Peyer's patch (tissue), 4 donors: ENCODE measurements around the gene DYTN. TPM values are rescaled to one million over a fixed set of nuclear protein-coding genes. Genes with fewer than 3 reads are reported as not detected.

Experiments
- DNase-seq, 3 donors: peaks; one replicate each; pipeline ENCODE4 v3.0.0-alpha.2; 2017 to 2019
- H3K27ac ChIP-seq, 4 donors: fragments of 200-600 bp; sonication (generic); one replicate each; pipeline ENCODE4 v1.5.1; 2016 to 2019
- H3K27me3 ChIP-seq, 2 donors: fragments of 200-600 bp; sonication (generic); one replicate each; pipeline ENCODE4 v1.5.1; 2019
- H3K36me3 ChIP-seq, 3 donors: fragments of 200-600 bp; sonication (generic); one replicate each; pipeline ENCODE4 v1.5.1; 2016 to 2019
- H3K4me1 ChIP-seq, 4 donors: fragments of 200-600 bp; sonication (generic); one replicate each; pipeline ENCODE4 v1.5.1; 2016 to 2019
- H3K4me3 ChIP-seq, 4 donors: fragments of 200-600 bp; sonication (generic); 1 replicate in 3 of 4; 2 replicates in 1 of 4; pipeline ENCODE4 v1.5.1; 2016 to 2019; ENCODE audit warnings: mild to moderate bottlenecking in 1 of 4
- H3K9me3 ChIP-seq, 4 donors: fragments of 200-600 bp; sonication (generic); one replicate each; pipeline ENCODE4 v1.5.1; 2016 to 2019; ENCODE audit warnings: mild to moderate bottlenecking in 1 of 4
- CTCF ChIP-seq, 6 experiments: fragments of 450-650 bp in 4 of 6; fragments of 200-600 bp in 2 of 6; sonication (generic) in 1 of 6; IDR thresholded peaks; one replicate each; pipeline ENCODE4 v1.5.1; 2017 to 2019; ENCODE audit warnings: antibody characterized with exemption in 6 of 6, mild to moderate bottlenecking in 3 of 6, moderate library complexity in 1 of 6
- POLR2A ChIP-seq, 2 donors: fragments of 450-650 bp; IDR thresholded peaks; one replicate each; pipeline ENCODE4 v1.5.1; 2017; ENCODE audit warnings: antibody characterized with exemption in 2 of 2, mild to moderate bottlenecking in 2 of 2, moderate library complexity in 2 of 2
- small RNA-seq, 2 donors: library from RNA; depleted of rRNA; stranded (forward); fragments of <200 nt; gene quantifications; one replicate each; pipeline ENCODE3, GENCODE V24; 2016
- total RNA-seq, 4 donors: library from RNA; depleted of rRNA; stranded (reverse); fragments of >200 nt; gene quantifications; one replicate each; pipeline ENCODE4 v1.1.0, GENCODE V29; 2016

Gene DYTN
- total RNA-seq, 4 donors from 2014 or later: not detected

- Histone ChIP-seq H3K36me3 (no peaks in the 10 kb centered on the region), H3K9me3 (no peaks in the 10 kb centered on the region), H3K27me3 (no peaks in the 10 kb centered on the region), H3K4me1 (no peaks in the 10 kb centered on the region), H3K4me3 (no peak overlapping the region), H3K27ac (no peak overlapping the region)
- TF ChIP-seq POLR2A (IDR thresholded peaks at IDR 0.05) (no peak), CTCF (IDR thresholded peaks at IDR 0.05) (no peak)
- no peak for DNase-seq
Observed at GRCh38 chr2:206614811-206615210, 103.4 kb downstream of the DYTN start.

GRCh38 chr2:206611736-206612135, 106.5 kb downstream of the DYTN start:
- H3K27me3 ChIP-seq: no peaks in the 10 kb centered on the region
- no peak for TF ChIP-seq CTCF (IDR thresholded peaks at IDR 0.05)
- no peak for TF ChIP-seq POLR2A (IDR thresholded peaks at IDR 0.05)

GRCh38 chr2:206611191-206611590, 107.0 kb downstream of the DYTN start:
- no peaks in the 10 kb centered on the region for H3K9me3 ChIP-seq
- no peak overlapping the region for H3K27ac ChIP-seq
- no peaks in the 10 kb centered on the region for H3K36me3 ChIP-seq
- H3K27me3 ChIP-seq: no peaks in the 10 kb centered on the region
- H3K4me1 ChIP-seq: no peaks in the 10 kb centered on the region
- TF ChIP-seq CTCF (IDR thresholded peaks at IDR 0.05) (no peak), POLR2A (IDR thresholded peaks at IDR 0.05) (no peak)
- no peak overlapping the region for H3K4me3 ChIP-seq
- DNase-seq: no peak

More at GRCh38 chr2:206611736-206612135, 106.5 kb downstream of the DYTN start:
- Histone ChIP-seq H3K4me1 (no peaks in the 10 kb centered on the region), H3K9me3 (no peaks in the 10 kb centered on the region), H3K36me3 (no peaks in the 10 kb centered on the region), H3K27ac (no peak overlapping the region), H3K4me3 (no peak overlapping the region)
- no peak for DNase-seq

GRCh38 chr2:206610451-206610850, 107.7 kb downstream of the DYTN start:
- no peak for DNase-seq
- TF ChIP-seq POLR2A (IDR thresholded peaks at IDR 0.05) (no peak), CTCF (IDR thresholded peaks at IDR 0.05) (no peak)
- Histone ChIP-seq H3K4me3 (no peak overlapping the region), H3K27ac (no peak overlapping the region), H3K9me3 (no peaks in the 10 kb centered on the region), H3K36me3 (no peaks in the 10 kb centered on the region), H3K27me3 (no peaks in the 10 kb centered on the region), H3K4me1 (no peaks in the 10 kb centered on the region)

GRCh38 chr2:206603243-206603642, 115.0 kb downstream of the DYTN start:
- Histone ChIP-seq H3K27me3 (no peaks in the 10 kb centered on the region), H3K4me3 (no peak overlapping the region), H3K36me3 (no peaks in the 10 kb centered on the region), H3K27ac (no peak overlapping the region), H3K9me3 (no peaks in the 10 kb centered on the region), H3K4me1 (no peaks in the 10 kb centered on the region)
- no peak for TF ChIP-seq CTCF (IDR thresholded peaks at IDR 0.05)
- TF ChIP-seq POLR2A (IDR thresholded peaks at IDR 0.05): no peak
- DNase-seq: no peak

Small RNA genes lying within 50 kb of the gene (small RNA-seq; reads per million reads assigned to genes)
- gene RF00019: 0 reads per million in 2 donors

Other genes starting within 250 kb of the DYTN start
- gene FAM237A, start 75.9 kb downstream of the DYTN start, total RNA-seq: not detected
- 10 to 100 TPM in 1 of 4 donors, 1 to 10 TPM in 1, under 1 TPM in 1, not detected in 1; 0.40 to 23.9 (median 1.1) TPM for gene MDH1B, start 46.9 kb upstream of the DYTN start, total RNA-seq
- 10 to 100 TPM; 15.8 to 34.0 (median 29.8) TPM for gene FASTKD2, start 47.2 kb upstream of the DYTN start, total RNA-seq
- gene CPO, start 221.1 kb upstream of the DYTN start, total RNA-seq: 100 to 1,000 TPM in 3 of 4 donors, not detected in 1; 208 to 585 (median 234) TPM